Stimulated activated CD8-positive, alpha-beta memory T cell treated with anti-CD3 and anti-CD28 coated beads, Interleukin-2, amount 100 ng/mL, for 1 hour (primary cell): ENCODE results near the gene AVEN.
A peak's percentile ranks its signal among the peaks of the same experiment; 100 is the strongest.
"Not testable (repeated sequence)": the region's sequence is repeated elsewhere in the genome, so short reads cannot be mapped to it uniquely, and the experiment has no call there.

ENCODE experiments used
- DNase-seq, 2 donors: peaks; one replicate each; pipeline ENCODE4 v3.0.0-alpha.2; 2020; ENCODE audit warnings: low read depth in 2 of 2

AVEN gene

DNA sequence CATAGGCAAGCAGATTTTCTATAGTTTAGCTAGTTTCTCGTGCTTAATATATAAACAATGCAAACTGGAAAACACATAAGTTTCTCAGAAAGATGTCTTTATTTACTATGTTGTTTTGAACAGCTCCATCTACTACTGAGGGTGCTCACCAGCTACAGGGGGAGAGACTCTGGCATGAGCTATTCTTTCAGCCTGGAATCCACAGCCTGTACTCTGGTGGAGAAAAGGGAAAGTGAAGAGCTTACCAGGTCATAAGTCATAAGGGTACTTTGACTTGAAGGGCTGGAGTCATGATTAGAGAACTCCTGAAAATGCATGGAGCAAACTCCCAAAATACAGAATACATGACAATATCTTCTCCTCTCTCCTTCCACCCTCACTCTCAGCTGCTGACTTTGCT is 4.4 kb upstream of the AVEN start:
- DNase-seq: no peak

DNA sequence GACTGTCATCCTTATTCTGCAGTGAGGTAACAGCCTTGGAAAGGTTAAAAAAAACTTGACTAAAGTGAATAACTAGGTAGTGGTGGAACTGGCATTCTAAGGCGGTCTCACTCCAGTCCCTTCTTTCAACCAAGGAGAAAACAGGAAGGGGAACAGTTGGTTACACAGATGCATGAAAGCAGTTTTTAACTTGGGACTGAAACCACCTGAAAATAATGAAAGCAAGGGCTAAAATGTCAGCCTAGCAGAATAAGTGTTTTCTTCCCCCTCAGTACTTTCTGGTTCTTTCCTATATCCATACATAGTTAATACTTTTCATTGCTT is 748 bp upstream of the AVEN start:
- DNase-seq: no peak

DNA sequence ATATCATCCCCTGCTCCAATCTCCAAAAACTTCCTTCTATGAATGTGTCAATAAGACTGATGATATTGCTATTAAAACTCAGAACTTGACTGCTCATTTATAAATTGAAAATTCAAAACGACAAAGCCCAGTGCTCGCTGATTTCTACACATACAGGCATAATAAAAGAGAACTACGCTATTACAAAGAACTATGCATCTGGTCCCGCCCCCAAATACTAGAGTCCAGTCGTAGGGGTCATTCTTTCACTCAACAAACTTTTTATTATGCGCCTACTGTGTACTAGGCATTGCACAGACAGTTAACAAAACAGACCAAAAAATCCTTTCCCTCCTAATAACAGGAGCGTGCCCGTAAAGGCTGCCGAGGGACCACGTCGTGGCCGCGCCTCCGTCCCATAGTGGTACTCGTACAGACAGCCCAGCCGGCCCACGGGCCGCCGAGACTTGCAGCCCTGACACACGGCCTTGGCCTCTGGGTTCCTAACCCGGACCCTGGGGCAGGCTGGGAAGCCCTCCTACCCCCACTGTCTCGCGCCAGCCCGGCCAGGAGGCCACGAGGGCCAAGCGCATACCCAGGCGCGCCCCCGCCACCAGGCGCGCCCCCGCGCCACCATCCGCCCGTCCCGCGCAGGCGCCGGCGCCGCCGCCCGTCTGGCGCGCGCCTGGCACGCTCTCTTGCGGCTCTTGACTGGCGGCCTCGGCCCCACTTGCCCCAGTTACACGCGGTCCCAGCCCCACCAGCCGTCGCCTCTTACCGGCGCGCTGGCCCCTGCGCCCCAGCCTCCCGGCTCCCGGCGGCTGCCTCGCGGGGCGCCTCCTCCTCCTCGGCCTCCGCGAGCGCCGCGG is 757 bp downstream of the AVEN start:
- peak; percentile 53 to 55 for DNase-seq

DNA sequence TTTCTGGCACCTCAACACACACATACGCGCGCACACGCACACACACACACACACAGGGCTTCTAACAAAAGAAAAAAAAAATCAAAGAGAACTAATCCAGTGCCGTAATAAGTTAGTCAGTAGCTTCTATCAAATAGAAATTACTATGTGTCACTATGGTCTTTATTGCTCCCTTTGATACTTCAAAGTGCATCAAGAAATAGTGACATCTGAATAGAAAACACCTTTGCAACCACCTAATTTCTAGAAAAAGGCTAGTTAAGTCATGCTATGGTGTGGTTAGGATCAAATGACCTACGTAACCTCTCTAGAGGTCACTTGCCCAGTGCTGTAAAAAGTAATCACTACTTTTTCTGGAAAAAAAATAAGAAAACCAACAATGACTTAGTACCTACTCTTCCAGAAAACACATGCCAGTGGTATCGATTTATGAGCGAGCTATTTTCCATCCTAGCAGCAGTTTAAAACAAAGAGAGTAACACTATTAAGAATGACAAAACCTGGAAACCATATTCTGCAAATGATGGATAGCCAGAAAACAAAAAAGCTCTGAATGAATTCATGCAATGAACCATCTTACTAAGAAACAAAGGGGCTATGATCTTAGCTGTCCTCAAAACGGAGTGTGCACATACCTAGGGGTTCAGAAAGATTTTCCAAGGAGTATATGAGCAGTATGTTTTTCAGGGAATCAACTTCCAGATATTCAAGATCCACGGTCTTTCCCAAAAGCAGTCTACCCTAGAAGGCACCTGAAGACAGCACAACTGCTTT is 6.8 kb downstream of the AVEN start:
- no peak for DNase-seq

DNA sequence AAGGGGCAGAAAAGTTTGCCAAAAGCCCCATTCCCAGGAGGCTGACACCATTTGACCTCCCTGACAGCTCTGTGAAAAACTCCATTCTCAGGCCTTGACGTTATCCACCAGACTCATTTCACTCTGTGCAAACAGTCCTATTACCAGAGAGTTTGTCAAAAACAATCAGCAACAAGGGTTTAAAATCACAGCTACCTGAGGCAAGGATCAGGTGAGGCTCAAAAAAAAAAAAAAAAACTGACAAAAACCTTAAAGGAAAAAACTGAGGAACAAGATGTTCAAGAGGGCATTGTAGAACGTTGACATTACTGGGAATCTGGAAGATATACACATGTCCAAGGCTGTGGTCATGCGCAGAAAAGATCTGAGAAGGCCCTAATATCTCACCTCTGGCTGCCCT is 11.4 kb downstream of the AVEN start:
- no peak for DNase-seq

DNA sequence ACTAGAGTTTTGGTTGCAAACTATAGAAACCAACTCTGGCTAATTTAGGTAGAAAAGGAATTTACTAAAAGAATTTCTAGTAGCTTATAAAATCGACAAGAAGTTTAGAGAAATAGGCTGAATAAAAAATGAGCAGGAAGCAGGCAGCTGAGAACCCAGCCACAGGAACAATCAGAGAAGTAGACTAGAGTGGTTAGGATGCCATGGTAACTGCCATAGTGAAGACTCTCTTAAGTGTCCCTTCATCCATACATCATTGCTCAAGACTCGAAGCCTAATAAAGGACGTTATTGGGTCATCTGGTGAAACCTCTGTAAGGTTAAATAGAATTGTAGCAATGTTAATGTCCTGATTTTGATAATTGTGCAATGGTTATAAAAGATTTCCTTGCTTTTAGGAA is 13.8 kb downstream of the AVEN start:
- no peak for DNase-seq

DNA sequence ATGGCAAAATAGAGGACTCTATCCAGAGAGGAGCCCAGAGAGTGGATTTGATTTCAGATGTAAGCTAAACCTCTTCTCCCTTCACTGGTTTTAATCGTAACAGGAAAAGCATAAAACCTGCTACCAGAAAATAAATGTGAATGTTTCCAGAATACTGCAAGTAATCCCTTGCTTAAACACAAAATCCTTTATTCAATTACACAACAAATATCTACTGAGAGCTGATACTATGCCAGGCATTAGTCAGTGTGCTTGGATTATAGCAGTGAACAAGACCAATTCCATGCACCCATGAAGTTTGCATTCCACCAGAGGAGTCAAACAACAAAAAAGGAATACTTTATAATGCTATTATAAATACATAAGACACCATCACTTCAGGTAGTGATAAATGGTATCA is 15.1 kb downstream of the AVEN start:
- DNase-seq: no peak

DNA sequence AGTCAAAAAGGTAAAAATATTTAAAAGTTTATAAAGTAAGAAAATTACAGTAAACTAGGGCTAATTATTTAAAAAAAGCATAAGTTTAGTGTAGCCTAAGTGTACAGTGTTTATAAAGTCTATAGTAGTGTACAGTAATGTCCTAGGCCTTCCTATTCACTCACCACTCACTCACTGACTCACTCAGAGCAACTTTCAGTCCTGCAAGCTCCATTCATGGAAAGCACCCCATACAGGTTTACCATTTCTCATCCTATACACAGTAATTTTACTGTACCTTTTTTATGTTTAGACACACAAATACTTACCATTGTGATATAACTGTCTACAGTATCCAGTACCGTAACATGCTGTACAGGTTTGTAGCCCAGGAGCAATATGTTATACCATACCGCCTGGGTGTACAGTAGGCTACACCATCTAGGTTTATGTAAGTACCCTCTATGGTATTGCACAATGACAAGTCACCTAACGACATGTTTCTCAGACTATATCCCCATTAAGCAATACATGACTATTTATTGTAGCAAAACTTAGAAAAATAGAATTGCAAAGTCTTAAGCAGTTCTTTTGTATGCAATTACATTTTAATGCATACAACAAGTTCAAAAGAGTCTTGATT is 19.5 kb downstream of the AVEN start:
- no peak for DNase-seq

DNA sequence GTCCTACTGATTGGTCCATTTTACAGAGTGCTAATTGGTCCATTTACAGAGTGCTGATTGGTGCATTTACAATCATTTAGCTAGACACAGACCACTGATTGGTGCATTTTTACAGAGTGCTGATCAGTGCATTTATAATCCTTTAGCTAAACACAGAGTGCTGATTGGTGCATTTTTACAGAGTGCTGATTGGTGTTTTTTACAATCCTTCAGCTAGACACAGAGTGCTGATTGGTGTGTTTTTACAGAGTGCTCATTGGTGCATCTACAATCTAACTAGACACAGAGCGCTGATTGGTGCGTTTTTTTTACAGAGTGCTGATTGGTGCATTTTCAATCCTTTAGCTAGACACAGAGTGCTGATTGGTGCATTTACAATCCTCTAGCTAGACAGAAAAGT is 20.3 kb downstream of the AVEN start:
- not testable (repeated sequence) for DNase-seq

DNA sequence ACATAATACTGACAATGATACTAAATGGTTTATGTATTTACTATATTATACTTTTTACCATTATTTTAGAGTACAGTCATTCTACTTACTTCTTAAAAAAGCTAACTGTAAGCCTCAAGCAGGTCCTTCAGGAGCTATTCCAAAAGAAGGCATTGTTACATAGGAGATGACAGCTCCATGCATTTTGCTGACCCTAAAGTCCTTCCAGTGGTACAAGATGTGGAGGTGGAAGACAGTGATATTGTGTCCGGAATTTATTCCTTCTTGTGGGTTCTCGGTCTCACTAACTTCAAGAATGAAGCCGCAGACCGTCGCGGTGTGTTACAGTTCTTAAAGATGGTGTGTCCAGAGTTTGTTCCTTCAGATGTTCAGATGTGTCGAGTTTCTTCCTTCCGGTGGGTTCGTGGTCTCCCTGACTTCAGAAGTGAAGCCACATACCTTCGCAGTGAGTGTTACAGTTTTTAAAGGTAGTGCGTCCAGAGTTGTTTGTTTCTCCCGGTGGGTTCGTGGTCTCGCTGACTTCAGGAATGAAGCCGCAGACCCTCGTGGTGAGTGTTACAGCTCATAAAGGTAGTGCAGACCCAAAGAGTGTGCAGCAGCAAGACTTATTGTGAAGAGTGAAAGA is 20.9 kb downstream of the AVEN start:
- no peak for DNase-seq

DNA sequence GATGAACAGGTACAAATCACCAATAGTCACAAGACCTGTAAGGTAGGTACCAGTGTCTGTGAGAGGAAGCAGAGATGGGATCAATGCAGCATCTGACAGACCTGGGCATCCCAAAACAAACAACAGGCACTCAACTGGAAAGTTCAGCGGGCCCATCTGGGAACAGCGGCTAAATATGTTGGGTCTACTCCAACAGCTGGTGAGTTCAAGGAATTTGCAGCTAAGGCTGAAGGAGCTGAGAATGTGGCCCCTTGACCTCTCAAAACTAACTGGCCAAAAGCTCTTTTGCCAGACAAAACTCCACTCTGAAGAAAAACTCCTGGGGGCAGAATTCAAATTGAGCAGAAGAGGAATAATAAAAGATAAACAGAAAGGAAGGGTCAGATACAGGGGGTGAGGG is 24.4 kb downstream of the AVEN start:
- no peak for DNase-seq

DNA sequence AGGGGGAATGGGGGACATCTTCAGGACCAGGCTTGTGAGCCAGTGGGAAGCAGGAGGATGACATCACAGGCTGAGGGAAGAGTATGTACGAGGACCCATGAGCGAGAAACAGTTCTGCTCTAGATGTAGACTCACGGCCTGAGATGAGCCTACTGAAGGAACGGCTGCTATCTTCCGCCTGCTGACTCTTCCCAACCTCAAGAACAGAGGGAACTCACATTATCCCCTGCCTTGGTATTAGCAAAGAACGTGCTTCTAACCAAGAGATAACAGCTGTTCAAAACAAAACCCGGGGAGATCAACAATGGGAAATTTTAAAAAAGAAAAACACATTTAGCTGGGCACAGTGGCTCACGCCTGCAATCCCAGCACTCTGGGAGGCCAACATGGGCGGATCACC is 25.3 kb downstream of the AVEN start:
- no peak for DNase-seq

DNA sequence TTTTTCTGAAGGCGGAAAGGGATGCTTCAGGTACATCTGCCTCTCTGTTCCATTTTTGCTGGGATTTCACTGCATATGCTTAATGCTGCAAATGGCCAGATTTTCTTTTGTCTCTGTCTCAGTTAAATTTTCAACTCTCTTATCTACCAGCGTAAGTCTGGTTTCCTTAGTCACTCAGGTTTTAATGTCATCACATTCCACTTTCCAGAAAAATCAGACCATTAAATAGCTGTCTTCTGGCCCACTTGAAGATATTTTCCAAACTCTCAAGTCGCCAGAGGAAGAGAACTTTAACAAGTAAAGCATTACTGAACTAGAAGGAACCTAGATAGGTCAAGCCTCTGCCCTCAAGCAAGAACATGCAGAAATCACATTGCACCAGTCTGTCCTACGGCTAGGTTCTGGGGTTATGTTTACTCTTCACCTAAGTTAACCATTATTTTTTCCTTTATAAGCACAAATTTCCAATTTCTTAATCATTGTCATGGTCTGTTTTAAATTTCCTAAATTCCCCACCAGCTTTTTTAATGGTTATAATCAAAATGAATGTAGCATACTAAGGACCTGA is 26.5 kb downstream of the AVEN start:
- DNase-seq: no peak

DNA sequence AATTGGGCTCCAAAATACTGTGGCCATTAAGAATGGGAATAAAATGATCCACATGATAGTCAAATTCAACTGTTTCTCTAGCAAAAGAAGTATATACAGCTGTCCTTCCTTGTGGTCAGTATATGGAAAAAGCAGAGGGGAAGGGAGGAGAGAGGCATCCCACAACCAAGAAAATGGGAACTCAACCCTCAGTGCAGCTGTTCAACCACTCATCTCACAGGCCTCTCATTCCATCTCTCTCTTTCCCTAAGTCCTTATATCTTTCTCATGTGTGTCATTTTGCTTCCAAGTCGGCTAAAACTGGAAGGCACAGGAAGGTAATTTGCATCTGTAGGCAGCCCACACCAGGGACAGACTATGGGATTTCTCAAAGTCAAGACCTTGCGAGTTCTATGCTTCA is 27.5 kb downstream of the AVEN start:
- no peak for DNase-seq

DNA sequence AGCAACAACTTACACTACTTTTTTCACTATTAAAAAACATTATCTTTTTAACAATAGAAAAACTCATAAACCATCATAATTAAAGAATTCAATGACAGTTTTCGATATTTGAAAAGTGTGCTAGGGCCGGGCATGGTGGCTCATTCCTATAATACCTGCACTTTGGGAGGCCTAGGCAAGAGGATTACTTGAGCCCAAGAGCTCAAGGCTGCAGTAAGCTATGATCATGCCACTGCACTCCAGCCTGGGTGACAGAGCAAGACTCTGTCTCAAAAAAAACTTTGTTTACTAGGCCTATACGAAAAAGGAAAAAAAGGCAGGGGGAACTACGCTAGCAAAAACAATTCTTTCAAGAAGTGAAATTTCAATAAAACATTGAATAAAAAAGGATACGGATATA is 28.1 kb downstream of the AVEN start:
- DNase-seq: no peak

DNA sequence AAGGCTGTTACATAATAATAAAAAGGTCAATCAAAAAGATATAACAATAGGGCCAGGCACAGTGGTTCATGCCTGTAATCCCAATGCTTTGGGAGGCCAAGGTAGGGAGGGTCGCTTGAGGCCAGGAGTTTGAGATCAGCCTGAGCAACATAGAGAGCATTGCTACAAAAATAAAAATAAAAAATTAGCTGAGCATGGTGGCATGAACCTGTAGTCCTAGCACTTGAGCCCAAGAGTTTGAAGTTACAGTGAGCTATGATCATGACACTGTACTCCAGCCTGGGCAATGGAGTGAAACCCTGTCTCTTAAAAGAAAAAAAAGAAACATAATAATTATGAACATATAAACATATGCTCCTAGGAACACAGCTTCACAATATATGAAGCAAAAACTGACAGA is 29.3 kb downstream of the AVEN start:
- no peak for DNase-seq

DNA sequence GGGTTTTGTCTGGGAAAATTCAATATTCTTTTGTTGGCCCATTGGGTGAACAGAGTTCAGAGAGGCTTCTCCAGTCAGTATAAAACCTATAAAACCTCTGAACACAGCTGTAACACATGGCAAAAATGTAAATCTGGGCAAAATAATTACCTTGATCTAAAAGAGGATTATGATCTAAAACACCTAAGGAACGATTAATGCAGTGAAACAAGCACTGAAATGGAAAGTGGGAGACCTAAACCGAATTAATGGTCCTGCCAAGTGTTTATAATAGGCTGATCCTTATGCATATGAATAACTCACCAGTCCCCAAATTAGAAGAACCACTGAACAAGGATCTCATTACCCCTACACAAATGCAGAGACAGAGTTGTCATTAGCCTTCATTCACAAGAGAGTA is 32.6 kb downstream of the AVEN start:
- no peak for DNase-seq

DNA sequence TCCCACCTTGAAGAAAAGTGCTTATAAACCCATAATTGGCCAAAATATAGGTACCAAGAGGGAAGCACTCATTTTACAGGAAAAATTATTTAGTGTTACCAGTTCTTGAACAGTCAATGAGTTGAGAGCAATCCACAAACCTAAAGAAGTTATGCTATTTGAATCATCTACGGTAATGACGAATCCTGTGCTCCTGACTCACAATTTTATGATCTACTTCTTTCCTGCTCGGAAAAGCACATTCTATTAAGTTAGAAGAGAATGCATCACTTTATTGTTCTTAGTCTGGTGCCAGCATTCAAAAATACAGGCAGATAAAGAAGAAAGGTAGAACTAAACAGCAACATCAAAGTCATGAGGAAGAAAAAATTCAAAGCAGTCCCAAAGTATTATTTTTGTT is 37.5 kb downstream of the AVEN start:
- no peak for DNase-seq

DNA sequence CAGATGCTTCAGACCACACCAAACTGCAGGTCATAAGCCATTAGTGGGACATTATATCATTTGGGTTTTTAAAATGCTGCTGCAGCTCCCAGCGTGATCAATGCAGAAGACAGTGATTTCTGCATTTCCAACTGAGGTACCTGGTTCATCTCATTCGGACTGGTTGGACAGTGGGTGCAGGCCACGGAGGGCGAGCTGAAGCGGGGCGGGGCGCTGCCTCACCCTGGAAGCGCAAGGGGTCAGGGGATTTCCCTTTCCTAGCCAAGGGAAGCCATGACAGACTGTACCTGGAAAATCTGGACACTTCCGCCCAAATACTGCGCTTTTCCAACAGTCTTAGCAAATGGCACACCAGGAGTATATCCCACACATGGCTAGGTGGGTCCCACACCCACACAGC is 43.3 kb downstream of the AVEN start:
- DNase-seq: not testable (repeated sequence)

DNA sequence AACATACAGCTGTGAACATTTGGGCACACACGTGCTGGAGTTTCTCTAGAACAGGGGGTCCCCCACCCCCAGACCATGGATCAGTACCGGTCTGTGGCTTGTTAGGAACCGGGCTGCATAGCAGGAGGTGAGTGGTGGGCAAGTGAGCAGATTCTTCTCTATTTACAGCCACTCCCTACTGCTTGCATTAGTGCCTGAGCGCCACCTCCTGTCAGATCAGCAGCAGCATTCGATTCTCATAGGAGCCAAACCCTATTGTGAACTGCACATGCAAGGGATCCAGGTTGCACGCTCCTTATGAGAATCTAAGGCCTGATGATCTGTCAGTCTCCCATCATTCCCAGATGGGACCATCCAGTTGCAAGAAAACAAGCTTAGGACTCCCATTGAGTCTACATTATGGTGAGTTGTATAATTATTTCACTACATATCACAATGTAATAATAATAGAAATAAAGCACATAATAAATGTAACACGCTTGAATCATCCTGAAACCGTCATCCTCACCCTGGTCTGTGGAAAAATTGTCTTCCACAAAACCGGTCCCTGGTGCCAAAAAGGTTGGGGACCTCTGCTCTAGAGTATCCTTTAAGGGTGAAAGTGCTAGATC is 44.9 kb downstream of the AVEN start:
- DNase-seq: no peak

DNA sequence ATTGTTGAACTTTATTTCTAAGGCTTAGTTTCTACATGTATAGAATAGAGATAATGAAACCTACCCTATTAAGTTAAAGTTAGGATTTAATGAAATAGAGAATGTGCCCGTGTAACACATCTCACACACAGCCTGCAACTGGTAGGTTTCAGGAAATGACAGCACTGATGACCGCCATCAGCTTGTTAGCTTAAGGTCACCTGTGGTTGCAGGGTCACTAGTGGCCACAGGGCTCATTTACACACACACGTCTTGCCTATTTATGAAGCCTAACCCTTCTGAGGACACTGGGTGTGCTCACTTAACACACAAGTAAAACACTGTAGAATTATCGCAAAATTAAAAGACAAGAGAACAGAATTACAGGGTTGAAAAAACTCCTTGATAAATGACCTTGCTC is 50.6 kb downstream of the AVEN start:
- DNase-seq: no peak

DNA sequence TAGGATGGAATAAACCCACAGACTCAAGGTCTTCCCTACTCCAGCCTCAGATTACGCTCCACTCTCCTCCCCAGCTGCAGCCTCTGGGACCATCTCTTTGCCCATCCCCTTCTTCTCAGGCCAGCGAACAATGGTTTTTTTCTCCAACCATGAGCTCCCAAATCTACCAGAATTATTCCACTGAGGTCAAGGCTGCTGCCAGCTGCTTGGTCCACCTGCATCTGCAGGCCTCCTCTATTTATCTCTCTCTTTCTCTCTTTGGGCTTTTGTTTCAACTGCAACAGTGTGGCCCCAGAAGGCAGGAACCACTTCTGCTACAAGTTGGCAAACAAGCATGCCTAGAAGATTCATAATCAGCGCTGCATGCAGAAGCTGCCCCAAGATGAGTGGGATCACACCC is 51.6 kb downstream of the AVEN start:
- DNase-seq: no peak
